Right ventricle myocardium inferior (tissue), 1 donor: ENCODE data around the gene TEX36. TPM values are rescaled to one million over a fixed set of nuclear protein-coding genes. Genes with fewer than 3 reads are reported as not detected.
"Not testable (repeated sequence)": the region's sequence is repeated elsewhere in the genome, so short reads cannot be mapped to it uniquely, and the experiment has no call there.

Experiments used
- ATAC-seq: fragments of 200-7000 bp; cut with Tn5 transposase; one replicate; pipeline ENCODE4 v1.9.1; 2020; ENCODE audit warnings: mild to moderate bottlenecking, moderate library complexity
- DNase-seq: peaks from one replicate; pipeline ENCODE4 v3.0.0; 2021; ENCODE audit errors: missing footprints
- intact Hi-C: fragments of 100-400 bp; cut with DNase I; formaldehyde crosslinking; loops from one replicate; pipeline ENCODE4 v1.11.0; 2022
- long read RNA-seq: library from polyadenylated mRNA; unstranded; transcript quantifications from one replicate; pipeline ENCODE4 v2.0.0, GENCODE V29; 2021
- total RNA-seq: library from RNA; stranded (reverse); fragmentation: NEBNext Ultra II Directional; extraction: Animal tissue kit (Norgen Biotek cat#: 25700); gene quantifications from one replicate; pipeline ENCODE4 v1.2.1, GENCODE V29; 2021
- donor health status: DM: no; HTN: yes; CAD: no; lungs with severe emphysema.

The TEX36 gene
- not detected for total RNA-seq
- long read RNA-seq = 0 reads

- intact Hi-C loops = no loop called here
- no peak for ATAC-seq
- no peak for DNase-seq
These were observed at the start of gene TEX36 for GRCh38 chr10:125683063-125683462. Gene TEX36, minus strand, starts transcription at chr10:125683163. Its CDS starts 174 bp downstream, at chr10:125682989.

GRCh38 chr10:125727436-125727835, 44.5 kb upstream of the TEX36 start:
- intact Hi-C loops = no loop called here
- DNase-seq = no peak
- no peak for ATAC-seq

GRCh38 chr10:125726914-125727313, 44.0 kb upstream of the TEX36 start:
- intact Hi-C loops = no loop called here
- DNase-seq (no peak), ATAC-seq (no peak)

- intact Hi-C loops = no loop called here
- ATAC-seq (no peak), DNase-seq (no peak)
These were observed 39.8 kb upstream of the TEX36 start for GRCh38 chr10:125722811-125723210.

- ATAC-seq (no peak), DNase-seq (no peak)
- intact Hi-C loops = no loop called here
These were observed 38.1 kb upstream of the TEX36 start for GRCh38 chr10:125721035-125721434.

GRCh38 chr10:125720002-125720382, 37.0 kb upstream of the TEX36 start:
- no peak for DNase-seq
- intact Hi-C loops = no loop called here
- ATAC-seq = no peak

- intact Hi-C loops = loop anchor here (5.0 kb wide), 1 partner anchor 103 kb away; the partner anchor contains the start of genes BCCIP and UROS
- ATAC-seq (peak; percentile 100), DNase-seq (peak; percentile 99)
These were observed 36.4 kb upstream of the TEX36 start, which contains the start of gene EDRF1 for GRCh38 chr10:125719173-125720001. Gene EDRF1, plus strand, starts transcription at chr10:125719709. Its CDS starts 99 bp downstream, at chr10:125719808.

- not testable (repeated sequence) for ATAC-seq, DNase-seq
- intact Hi-C loops = loop anchor here (5.0 kb wide), 1 partner anchor 108 kb away; the partner anchor contains the start of genes BCCIP and UROS
These were observed 31.8 kb upstream of the TEX36 start for GRCh38 chr10:125714728-125715127.

GRCh38 chr10:125711110-125711750, 28.3 kb upstream of the TEX36 start:
- intact Hi-C loops = no loop called here
- DNase-seq (no peak), ATAC-seq (no peak)

- ATAC-seq = no peak
- DNase-seq = no peak
- intact Hi-C loops = no loop called here
These were observed 26.9 kb upstream of the TEX36 start for GRCh38 chr10:125709553-125710474.

- ATAC-seq (no peak), DNase-seq (no peak)
- intact Hi-C loops = no loop called here
These were observed 26.1 kb upstream of the TEX36 start for GRCh38 chr10:125708971-125709503.

GRCh38 chr10:125707541-125708468, 24.8 kb upstream of the TEX36 start:
- intact Hi-C loops = no loop called here
- DNase-seq (no peak), ATAC-seq (no peak)

- no peak for DNase-seq
These were observed 17.5 kb upstream of the TEX36 start for GRCh38 chr10:125700355-125700911.

GRCh38 chr10:125699562-125700143, 16.7 kb upstream of the TEX36 start:
- intact Hi-C loops = no loop called here
- no peak for DNase-seq
- ATAC-seq = no peak

More at GRCh38 chr10:125700355-125700911, 17.5 kb upstream of the TEX36 start:
- intact Hi-C loops = no loop called here
- no peak for ATAC-seq

GRCh38 chr10:125698481-125698998, 15.6 kb upstream of the TEX36 start:
- ATAC-seq (no peak), DNase-seq (no peak)
- intact Hi-C loops = no loop called here

GRCh38 chr10:125696884-125697283, 13.9 kb upstream of the TEX36 start:
- DNase-seq, intact Hi-C loops, ATAC-seq: not testable (repeated sequence)

- ATAC-seq (no peak), DNase-seq (no peak)
- intact Hi-C loops = no loop called here
These were observed 11.9 kb upstream of the TEX36 start for GRCh38 chr10:125694883-125695282.
